GM21576 (cell line): ENCODE data around the gene KCNF1.

Source experiments
- ATAC-seq: cut with Tn5 transposase; IDR thresholded peaks from one replicate; pipeline ENCODE4 v1.9.1; 2021; ENCODE audit warnings: mild to moderate bottlenecking, moderate library complexity; ENCODE audit not compliant: unreplicated experiment

Gene KCNF1

DNA sequence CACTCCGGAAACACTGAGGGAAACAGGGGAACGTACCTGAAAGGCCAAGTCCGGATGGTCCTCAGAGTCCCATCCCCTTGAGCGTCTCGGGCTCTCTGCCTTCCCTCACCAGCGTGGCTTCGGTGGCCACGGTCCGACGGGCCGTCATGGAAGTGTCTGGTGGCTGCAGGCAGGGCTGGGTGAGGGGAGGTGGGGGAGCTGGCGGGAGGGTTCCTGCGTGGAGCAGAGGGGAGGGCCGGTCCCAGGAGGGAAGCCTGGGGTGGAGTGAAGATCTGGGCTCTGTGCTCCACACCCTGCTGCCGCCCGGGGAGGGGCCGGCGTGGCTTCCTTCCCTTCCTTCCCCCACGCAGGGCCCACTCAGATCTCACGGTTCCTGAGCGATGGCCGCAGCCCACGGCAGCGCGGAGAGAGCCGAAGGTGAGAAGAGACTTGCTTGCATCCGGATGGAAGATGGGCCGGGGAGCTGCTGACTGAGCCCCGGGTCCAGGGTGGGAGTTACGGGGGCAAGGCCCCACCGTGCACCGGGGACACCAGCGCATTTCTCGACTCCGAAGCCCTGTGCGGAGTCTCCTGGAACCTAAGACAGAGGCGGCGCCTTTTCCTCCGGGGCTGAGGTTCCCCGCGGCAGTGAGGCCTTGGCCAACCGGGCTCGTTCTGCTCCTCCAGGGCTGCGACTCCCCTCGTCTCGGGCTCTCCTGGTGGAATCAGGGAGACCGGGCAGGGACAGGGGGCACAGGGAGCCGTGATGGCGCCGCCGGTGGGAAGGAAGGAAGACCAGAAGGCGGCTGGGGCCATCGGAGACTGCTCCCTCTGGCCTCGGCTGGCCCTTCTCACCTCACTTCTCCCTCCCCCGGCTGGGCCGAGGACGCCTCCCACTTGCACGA is 49.1 kb downstream of the KCNF1 start:
- no peak for ATAC-seq

DNA sequence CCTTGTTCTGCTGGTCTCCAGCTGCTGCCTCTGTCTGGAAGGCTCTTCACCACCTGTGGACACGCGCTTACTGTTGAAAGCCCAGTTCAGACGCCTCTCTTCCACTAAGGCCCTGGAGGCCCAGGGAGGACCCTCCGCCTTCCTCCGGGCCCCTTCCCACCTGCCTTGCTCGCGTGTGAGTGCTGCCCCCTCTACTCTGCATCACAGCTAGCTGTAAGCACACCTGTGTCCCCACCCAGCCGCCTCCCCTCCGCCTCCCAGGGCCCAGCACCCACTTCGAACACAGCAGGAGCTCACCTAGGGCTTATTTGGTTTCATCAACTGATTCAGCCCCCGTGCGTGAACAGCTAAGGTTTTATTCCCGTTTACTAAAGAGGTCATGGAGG is 49.7 kb downstream of the KCNF1 start:
- no peak for ATAC-seq

DNA sequence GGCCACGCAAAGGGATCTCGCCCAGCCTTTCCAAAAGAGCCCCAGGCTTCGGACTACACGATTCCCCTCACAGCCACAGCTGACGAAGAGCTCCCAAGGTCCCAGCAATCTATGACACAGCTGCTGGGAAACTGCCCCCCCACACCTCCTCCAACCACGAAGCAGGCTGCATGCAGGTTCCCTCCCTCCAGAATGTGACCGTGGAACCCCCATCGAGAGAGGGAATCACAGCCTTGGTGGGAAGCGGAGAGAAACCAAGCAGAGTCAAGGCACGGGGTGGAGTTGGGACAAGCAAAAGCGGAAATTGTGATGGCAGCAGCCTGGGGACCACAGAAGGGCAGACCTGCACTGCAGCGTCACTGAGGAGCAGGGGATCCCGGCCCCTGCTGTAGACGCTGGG is 50.3 kb downstream of the KCNF1 start:
- no peak for ATAC-seq

DNA sequence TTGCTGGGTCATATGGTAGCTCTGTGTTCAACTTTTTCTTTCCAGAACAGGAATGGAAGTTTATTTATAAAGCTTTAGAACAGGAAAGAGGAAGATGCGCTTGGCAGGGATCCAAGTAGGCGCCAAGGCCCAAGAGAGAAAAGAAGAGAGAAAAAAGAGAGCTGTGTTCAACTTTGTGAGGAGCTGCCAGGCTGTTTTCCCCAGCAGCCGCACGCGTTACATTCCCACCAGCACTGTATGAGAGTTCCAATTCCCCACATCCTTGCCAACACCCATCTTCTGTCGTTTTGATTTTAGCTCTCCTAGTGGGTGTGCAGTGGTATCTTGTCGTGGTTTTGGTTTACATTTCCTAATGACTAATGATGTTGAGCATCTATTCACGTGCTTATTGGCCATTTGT is 51.4 kb downstream of the KCNF1 start:
- ATAC-seq: no peak
